Epithelial cell of proximal tubule (primary cell): ENCODE data around the gene KRTAP9-2. TPM values are rescaled to one million over a fixed set of nuclear protein-coding genes. Genes with fewer than 3 reads are reported as not detected.
"Not testable (repeated sequence)": the region's sequence is repeated elsewhere in the genome, so short reads cannot be mapped to it uniquely, and the experiment has no call there.

Experiments used
- DNase-seq: peaks from one replicate; pipeline ENCODE4 v3.0.0-alpha.2; 2011; ENCODE audit warnings: low read depth
- H3K4me3 ChIP-seq: 2 replicates; pipeline ENCODE4 v1.5.1; 2011; ENCODE audit warnings: low read depth, mild to moderate bottlenecking, low read length
- CTCF ChIP-seq: conservative IDR thresholded peaks from 2 replicates; pipeline ENCODE4 v1.5.1; 2012; ENCODE audit warnings: low read depth, mild to moderate bottlenecking, low read length
- total RNA-seq: library from RNA; depleted of rRNA; stranded (reverse); fragments of >200 nt; gene quantifications from 2 replicates; pipeline ENCODE4 v1.2.3, GENCODE V29; 2015

Gene KRTAP9-2
- total RNA-seq, 1 donor from 2014 or later, result not detected

GRCh38 chr17:41215681-41216080, 10.8 kb upstream of the KRTAP9-2 start:
- no peak overlapping the region for H3K4me3 ChIP-seq
- no peak for TF ChIP-seq CTCF
- DNase-seq, result no peak

GRCh38 chr17:41223821-41224220, 2.6 kb upstream of the KRTAP9-2 start:
- H3K4me3 ChIP-seq, result no peak overlapping the region
- no peak for TF ChIP-seq CTCF
- DNase-seq, result no peak

- no peak for TF ChIP-seq CTCF
- H3K4me3 ChIP-seq, result no peak overlapping the region
- DNase-seq, result no peak
Observed at GRCh38 chr17:41226051-41226450, 397 bp upstream of the KRTAP9-2 start.

- no peak overlapping the region for H3K4me3 ChIP-seq
- no peak for TF ChIP-seq CTCF
- no peak for DNase-seq
Observed at GRCh38 chr17:41230094-41230493, 3.6 kb downstream of the KRTAP9-2 start.

- TF ChIP-seq CTCF, result no peak
- no peak for DNase-seq
- no peak overlapping the region for H3K4me3 ChIP-seq
Observed at GRCh38 chr17:41231731-41232130, 5.3 kb downstream of the KRTAP9-2 start.

- not testable (repeated sequence) for H3K4me3 ChIP-seq, DNase-seq
Observed at GRCh38 chr17:41232399-41233105, 6.1 kb downstream of the KRTAP9-2 start, which contains the start of gene KRTAP9-3. TSS of gene KRTAP9-3 (plus strand) at chr17:41232449. CDS start at chr17:41232502, 53 bp downstream.

GRCh38 chr17:41237116-41237515, 10.7 kb downstream of the KRTAP9-2 start:
- not testable (repeated sequence) for DNase-seq, H3K4me3 ChIP-seq

- DNase-seq, H3K4me3 ChIP-seq: not testable (repeated sequence)
Observed at GRCh38 chr17:41237949-41238437, 11.5 kb downstream of the KRTAP9-2 start, which contains the start of gene KRTAP9-8. TSS of gene KRTAP9-8 (plus strand) at chr17:41237999. CDS start at chr17:41238052, 53 bp downstream.

- not testable (repeated sequence) for DNase-seq, H3K4me3 ChIP-seq
Observed at GRCh38 chr17:41246995-41247787, 20.7 kb downstream of the KRTAP9-2 start.

- DNase-seq, H3K4me3 ChIP-seq: not testable (repeated sequence)
Observed at GRCh38 chr17:41249637-41250240, 23.3 kb downstream of the KRTAP9-2 start, which contains the start of gene KRTAP9-4. TSS of gene KRTAP9-4 (plus strand) at chr17:41249687. CDS start at chr17:41249721, 34 bp downstream.
